ENCODE data around the gene RGMA.

DNA sequence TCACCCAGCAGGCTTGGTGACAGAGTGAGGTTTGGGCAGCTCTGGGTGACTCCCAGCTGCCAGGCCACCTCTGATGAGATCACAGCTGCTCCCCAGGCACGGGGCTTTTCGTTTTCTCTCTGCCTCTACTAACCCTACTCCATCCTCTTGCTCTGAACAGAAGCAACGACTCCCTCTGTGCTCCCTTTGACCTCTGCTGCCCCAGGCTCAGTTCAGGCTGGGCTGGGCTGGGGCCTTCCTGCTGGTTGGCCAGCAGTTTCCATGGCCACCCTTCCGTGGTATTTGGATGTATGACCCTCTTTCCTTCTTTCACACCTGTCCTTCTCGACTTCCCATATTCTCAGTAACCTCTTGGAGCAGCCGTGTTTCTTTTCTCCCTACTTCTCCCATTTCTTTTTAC is 8.6 kb downstream of the RGMA start:
- no peak for TF ChIP-seq EZH2 (IDR thresholded peaks at IDR 0.05; ENCODE audit: borderline replicate concordance, control insufficient read depth, low read depth, low read length)
- no peak for TF ChIP-seq CEBPB (IDR thresholded peaks at IDR 0.05; ENCODE audit: borderline replicate concordance in 1 of 2, low read depth in 2 of 2, low read length in 2 of 2)
- TF ChIP-seq, protein P1, sequence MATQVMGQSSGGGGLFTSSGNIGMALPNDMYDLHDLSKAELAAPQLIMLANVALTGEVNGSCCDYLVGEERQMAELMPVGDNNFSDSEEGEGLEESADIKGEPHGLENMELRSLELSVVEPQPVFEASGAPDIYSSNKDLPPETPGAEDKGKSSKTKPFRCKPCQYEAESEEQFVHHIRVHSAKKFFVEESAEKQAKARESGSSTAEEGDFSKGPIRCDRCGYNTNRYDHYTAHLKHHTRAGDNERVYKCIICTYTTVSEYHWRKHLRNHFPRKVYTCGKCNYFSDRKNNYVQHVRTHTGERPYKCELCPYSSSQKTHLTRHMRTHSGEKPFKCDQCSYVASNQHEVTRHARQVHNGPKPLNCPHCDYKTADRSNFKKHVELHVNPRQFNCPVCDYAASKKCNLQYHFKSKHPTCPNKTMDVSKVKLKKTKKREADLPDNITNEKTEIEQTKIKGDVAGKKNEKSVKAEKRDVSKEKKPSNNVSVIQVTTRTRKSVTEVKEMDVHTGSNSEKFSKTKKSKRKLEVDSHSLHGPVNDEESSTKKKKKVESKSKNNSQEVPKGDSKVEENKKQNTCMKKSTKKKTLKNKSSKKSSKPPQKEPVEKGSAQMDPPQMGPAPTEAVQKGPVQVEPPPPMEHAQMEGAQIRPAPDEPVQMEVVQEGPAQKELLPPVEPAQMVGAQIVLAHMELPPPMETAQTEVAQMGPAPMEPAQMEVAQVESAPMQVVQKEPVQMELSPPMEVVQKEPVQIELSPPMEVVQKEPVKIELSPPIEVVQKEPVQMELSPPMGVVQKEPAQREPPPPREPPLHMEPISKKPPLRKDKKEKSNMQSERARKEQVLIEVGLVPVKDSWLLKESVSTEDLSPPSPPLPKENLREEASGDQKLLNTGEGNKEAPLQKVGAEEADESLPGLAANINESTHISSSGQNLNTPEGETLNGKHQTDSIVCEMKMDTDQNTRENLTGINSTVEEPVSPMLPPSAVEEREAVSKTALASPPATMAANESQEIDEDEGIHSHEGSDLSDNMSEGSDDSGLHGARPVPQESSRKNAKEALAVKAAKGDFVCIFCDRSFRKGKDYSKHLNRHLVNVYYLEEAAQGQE (IDR thresholded peaks at IDR 0.05; ENCODE audit: low read depth, low read length): no peak
- TF ChIP-seq CREB1 (IDR thresholded peaks at IDR 0.05; ENCODE audit: low read depth): no peak
- TF ChIP-seq FOXM1 (IDR thresholded peaks at IDR 0.05; ENCODE audit: low read depth, low read length): no peak
- TF ChIP-seq, protein P2, sequence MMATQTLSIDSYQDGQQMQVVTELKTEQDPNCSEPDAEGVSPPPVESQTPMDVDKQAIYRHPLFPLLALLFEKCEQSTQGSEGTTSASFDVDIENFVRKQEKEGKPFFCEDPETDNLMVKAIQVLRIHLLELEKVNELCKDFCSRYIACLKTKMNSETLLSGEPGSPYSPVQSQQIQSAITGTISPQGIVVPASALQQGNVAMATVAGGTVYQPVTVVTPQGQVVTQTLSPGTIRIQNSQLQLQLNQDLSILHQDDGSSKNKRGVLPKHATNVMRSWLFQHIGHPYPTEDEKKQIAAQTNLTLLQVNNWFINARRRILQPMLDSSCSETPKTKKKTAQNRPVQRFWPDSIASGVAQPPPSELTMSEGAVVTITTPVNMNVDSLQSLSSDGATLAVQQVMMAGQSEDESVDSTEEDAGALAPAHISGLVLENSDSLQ (IDR thresholded peaks at IDR 0.05): no peak
- TF ChIP-seq, protein P3, sequence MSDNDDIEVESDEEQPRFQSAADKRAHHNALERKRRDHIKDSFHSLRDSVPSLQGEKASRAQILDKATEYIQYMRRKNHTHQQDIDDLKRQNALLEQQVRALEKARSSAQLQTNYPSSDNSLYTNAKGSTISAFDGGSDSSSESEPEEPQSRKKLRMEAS (IDR thresholded peaks at IDR 0.05; ENCODE audit: low read depth, low read length): no peak
- TF ChIP-seq RFX5 (IDR thresholded peaks at IDR 0.05; ENCODE audit: low read depth, low read length): no peak
- TF ChIP-seq CHD1 (IDR thresholded peaks at IDR 0.05; ENCODE audit: low read depth, low read length): no peak
- no peak for TF ChIP-seq POU2F2 (IDR thresholded peaks at IDR 0.05; ENCODE audit: borderline replicate concordance, low read depth, low read length)
- no peak for TF ChIP-seq TBL1XR1 (IDR thresholded peaks at IDR 0.05; ENCODE audit: low read depth, low read length)
- TF ChIP-seq, protein P4, sequence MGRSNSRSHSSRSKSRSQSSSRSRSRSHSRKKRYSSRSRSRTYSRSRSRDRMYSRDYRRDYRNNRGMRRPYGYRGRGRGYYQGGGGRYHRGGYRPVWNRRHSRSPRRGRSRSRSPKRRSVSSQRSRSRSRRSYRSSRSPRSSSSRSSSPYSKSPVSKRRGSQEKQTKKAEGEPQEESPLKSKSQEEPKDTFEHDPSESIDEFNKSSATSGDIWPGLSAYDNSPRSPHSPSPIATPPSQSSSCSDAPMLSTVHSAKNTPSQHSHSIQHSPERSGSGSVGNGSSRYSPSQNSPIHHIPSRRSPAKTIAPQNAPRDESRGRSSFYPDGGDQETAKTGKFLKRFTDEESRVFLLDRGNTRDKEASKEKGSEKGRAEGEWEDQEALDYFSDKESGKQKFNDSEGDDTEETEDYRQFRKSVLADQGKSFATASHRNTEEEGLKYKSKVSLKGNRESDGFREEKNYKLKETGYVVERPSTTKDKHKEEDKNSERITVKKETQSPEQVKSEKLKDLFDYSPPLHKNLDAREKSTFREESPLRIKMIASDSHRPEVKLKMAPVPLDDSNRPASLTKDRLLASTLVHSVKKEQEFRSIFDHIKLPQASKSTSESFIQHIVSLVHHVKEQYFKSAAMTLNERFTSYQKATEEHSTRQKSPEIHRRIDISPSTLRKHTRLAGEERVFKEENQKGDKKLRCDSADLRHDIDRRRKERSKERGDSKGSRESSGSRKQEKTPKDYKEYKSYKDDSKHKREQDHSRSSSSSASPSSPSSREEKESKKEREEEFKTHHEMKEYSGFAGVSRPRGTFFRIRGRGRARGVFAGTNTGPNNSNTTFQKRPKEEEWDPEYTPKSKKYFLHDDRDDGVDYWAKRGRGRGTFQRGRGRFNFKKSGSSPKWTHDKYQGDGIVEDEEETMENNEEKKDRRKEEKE (IDR thresholded peaks at IDR 0.05): no peak

All from GM12878 (cell line).